Stimulated activated CD4-positive, alpha-beta T cell treated with anti-CD3 and anti-CD28 coated beads, TNF-alpha, amount 100 ng/mL, for 24 hours (primary cell): ENCODE measurements around the gene LRRC28.
"Not testable (repeated sequence)": the region's sequence is repeated elsewhere in the genome, so short reads cannot be mapped to it uniquely, and the experiment has no call there.

Source experiments
- DNase-seq, 3 experiments: peaks; one replicate each; pipeline ENCODE4 v3.0.0-alpha.2; 2020; ENCODE audit warnings: low read depth in 3 of 3

LRRC28 gene

DNA sequence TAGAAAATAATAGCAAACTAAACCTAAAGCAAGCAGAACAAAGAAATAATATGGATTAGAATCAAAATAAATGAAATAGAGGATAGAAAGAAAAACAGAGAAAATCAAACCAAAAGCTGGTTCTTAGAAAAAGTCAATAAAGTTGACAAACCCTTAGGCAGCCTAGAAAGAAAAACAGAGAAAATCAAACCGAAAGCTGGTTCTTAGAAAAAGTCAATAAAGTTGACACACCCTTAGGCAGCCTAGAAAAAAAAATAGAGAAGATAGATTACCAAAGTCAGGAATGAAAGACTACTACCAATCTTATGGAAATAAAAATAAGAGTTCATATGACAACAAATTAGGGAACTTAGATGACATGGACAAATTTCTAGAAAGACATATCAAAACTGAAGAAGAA, 142.4 kb downstream of the LRRC28 start:
- no peak for DNase-seq

DNA sequence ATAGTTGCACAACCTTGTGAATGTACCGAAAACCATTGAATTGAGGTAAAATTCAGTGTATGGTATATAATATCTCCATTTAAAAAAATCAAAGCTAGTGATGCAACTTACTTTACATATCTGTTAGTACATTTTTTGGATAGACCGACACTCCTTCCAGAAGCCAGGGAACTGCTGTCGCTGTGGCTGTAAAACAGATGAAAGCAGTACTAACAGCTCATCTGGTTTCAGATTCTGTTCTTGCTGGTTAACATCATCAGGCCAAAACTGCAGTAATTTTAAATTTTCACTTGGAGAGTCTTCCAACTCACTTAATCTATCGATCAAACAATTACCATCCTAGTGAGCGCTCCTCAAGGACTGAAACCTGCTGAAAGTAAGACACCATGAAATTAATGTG, 145.1 kb downstream of the LRRC28 start:
- no peak for DNase-seq

DNA sequence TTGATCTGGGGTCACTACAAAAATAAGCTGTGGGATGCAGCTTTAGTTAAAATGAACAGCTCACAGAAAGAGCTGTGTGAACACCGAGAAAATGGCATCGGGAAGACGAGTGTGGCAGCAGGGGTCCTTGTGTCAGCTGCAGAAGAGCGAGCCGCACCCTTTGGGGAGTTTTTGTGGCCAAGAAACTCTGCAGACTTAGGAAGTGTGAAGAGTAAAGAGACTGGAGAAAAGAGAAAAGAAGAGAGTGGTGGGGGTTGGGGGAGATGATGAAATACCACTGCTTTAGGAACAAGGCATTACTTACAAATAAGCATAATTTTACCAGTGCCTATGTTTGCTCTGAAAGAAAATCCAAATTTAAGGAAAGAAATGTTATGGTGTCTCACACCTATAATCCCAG, 147.8 kb downstream of the LRRC28 start:
- no peak for DNase-seq

DNA sequence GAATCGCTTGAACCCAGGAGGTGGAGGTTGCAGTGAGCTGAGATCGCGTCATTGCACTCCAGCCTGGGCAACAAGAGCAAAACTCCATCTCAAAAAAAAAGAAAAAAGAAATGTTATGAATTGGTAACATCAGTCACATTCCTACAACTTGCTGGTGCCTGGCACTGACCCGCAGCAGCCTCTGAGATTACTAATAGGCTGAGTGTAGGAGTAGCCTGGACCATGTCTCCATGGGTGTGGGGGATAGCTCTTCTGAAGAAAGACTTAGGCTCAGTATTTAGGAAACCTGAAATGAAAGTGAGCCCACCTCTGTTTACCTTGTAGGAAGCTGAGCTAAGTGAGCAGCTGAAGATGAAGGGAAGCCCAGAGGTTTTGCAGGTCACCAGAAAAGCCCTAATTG, 148.3 kb downstream of the LRRC28 start:
- no peak for DNase-seq

DNA sequence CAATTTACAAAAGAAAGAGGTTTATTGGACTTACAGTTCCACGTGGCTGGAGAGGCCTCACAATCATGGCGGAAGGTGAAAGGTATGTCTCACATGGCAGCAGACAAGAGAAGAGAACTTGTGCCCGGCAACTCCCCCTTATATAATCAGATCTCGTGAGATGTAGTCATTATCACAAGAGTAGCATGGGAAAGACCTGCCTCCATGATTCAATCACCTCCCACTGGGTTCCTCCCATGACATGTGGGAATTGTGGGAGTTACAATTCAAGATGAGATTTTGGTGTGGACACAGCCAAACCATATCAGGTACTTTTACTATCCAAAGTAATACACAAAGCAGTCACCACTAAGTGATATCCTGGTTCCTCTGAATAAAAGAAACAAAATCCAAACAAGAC, 149.9 kb downstream of the LRRC28 start:
- DNase-seq = not testable (repeated sequence)

DNA sequence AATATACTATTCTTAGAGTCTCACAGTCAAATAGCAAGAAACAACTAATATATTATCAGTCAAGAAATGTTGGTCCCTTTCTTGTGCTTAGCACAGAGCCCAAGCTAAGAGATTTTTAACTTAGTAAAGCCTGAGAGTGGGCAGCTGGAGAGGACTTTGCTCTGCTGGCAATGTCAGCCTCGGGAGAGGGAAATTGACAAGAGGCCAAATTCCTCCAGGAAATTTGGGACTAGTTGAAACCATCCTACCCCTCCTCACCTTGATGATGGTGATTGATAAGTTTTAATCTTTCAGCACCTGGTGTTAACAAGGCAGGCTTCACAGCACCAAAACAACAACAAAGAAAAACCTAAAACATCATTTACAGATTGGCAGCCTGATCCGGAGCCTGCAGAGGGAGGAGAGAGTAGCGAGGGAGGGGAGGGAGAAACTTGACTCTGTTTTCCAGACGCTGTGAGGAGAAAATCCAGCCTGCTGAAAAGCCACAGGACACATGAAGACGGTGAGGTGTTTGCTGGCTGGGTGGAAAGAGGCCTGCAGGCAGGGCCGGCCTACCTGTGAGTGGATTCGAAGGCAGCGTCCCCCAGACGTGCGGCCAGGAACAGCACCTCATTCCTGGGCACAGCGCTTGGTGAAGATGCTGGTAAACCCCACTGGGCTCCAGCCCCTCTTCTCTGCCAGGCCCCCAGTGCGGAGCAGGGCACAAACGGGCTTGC, 150.9 kb downstream of the LRRC28 start:
- no peak for DNase-seq

DNA sequence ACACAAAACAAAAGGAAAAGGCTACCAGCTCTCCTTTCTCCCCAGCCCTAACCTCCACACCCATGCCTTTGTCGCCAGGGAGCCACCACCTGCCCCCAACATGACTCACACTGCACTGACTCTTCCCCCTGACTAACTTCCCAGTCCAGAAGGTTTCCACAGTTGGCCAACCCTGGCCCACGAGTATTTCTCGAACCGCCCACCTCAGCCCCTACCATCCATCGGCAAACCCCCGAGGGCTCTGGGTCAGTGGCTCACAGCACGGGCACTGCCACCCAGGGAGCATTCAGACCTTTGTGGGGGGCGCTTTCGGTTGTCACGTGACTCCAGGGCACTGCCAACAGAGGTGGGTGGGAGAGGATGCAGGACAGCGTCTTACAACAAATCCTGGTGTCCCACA, 152.3 kb downstream of the LRRC28 start:
- no peak for DNase-seq

DNA sequence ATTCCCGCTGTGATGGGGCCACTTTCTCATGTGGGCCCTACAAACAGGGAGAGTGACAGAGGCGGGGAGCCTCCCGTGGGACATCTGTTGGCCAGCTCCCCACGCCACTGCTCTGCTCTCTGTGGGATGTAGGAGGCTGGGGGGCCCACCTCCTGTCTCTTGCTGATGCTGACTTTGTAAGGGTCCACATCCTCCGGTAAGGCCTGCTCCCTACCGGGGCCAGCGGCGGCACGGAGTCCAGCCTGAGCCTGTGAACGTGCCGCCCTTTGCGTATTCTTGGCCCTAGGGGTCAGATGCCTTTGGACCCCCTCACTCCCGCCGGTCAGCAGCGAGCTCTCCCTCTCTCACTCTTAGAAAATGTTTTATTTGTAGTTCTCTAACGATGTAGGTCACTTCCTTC, 153.2 kb downstream of the LRRC28 start:
- DNase-seq = no peak

DNA sequence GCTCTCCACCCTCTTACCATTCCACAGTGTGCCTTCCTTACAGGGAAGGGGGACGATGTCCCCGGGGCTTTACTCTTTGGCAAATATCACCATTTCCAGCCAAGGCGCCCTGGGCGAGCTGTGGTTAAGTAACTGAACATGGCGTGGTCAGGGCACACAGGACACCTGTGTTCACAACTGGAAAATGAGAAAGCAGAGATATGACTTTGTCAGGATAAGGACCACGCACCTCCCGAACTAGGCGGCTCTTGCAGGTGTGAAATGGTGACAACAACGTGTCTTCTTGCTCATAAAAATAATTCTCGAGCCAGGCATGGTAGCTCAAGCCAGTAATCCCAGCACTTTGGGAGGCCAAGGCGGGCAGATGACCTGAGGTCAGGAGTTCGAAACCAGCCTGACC, 154.8 kb downstream of the LRRC28 start:
- no peak for DNase-seq

DNA sequence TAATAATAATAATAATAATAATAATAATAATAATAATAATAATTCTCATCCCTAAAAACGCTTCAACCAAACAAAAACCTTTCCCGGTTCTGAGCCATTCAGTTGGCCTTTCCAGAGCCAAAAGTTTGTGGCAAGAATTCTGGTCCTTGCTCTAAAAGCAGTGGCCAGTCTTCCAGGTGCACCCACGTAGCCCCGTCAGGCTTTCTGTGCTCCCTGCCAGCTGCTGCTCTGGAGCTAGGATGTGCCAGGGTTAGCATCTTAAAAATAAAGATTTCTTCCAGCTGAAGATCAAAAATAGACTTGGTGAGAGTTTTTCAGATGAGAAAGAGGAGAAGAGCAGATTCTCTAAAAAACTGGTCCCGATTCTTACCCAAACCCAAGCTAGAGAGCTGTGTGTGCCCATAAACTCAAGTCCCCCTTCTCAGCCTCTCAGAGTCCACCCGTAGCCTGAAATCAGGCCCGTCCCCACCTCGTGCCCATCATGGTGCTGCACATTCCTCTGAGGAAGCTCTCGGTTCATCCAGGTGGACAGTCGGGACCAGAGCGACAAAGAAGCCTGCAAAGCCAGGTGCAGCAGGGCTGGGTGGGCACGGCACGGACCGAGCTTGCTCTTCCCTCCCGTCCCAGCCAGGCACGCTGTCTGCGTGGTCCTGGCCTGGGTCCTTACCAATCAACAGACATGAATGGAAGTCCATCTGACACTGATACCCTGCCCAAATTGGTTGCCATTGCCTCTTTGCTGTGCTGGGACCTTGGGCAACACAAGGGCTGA, 155.6 kb downstream of the LRRC28 start:
- DNase-seq = no peak

DNA sequence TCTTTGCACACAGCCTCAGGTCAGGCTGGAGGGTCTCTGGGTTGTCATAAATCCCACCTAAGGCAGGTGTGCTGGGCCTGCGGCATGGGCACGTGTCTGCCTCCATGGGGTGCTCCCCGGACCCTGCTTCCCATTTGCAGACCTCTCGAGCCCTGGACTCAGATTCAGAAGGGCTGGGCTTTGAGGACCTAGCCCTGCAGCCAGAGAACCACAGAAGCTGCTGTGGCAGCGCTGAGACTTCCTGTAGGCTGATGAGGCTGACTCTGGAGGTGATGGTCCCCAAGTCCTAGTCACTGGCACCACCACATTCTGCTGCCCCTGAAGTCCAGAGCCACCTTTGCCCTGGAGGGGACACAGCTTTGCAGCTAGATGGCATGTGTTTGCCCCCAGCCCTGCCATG, 156.4 kb downstream of the LRRC28 start:
- no peak for DNase-seq

DNA sequence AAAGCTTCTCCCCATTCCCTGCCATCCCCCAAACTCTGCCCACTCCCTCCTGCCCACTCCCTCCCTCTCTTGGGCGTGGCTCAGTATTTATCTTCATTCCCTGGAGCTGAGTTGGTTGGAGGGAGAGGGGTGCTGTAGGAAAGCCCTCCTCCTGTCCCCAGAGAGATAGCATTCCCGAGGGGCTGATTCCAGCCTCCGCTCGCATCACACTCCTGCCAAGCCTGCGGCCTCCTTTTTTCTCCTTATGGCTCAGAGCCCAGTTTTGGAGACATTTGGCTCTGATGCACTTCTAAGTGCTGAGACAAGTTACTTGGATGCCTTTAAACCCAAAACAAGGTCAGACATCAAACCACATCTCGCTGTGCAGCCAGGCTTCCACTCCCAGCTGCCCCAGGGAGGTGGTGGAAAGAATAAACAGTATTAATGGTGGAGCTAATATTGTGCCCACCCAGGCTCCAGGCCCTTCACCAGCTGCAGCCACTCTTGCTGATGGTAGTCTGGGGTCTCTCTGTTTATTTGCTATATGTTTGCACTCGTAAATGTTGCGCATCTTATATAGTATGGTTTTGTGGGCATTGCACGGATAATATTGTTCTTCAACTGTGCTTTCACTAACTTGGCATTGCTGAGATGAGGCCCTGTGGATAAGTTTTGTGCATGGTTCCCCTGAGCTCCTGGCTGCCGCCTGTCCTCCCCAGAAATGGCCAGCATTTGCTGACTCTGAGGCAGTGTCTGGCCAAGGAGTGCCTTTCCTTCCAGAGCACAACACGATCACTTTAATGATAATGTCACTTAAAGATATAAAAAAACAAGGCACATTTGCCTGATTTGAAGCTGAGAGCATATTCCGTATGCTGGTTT, 157.2 kb downstream of the LRRC28 start:
- DNase-seq = no peak

DNA sequence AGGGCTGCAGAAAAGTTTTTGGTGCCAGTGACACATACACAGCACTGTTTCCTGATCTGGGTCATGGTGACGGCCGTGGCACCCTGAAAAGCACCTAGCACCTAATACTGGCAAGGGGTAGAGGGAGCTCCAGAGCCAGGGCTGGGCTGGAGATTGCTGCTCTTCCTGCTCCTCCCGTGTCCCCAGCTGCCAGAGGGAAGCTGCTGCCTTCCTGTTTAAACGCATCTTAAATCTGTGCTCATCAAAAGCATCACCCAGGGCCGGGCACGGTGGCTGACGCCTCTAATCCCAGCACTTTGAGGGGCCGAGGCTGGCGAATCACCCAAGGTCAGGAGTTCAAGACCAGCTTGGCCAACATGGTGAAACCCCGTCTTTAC, 157.8 kb downstream of the LRRC28 start:
- no peak for DNase-seq

DNA sequence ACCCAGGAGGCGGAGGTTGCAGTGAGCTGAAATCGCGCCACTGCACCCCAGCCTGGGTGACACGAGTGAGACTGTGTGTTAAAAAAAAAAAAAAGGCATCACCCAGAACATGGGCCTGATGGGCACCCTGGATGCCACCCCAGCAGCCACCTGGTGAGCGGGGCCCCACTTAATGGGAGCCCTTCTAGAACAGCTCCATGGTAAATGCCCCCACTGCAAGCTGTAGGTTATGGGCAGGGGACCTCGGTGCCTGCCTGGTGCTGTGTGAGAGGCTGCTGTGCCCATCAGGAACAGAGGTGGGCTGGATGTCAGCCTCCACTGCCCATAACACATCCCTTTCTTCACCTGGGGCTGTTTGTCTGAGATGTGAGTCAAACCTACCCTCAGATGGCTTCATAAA, 158.3 kb downstream of the LRRC28 start:
- DNase-seq = no peak

DNA sequence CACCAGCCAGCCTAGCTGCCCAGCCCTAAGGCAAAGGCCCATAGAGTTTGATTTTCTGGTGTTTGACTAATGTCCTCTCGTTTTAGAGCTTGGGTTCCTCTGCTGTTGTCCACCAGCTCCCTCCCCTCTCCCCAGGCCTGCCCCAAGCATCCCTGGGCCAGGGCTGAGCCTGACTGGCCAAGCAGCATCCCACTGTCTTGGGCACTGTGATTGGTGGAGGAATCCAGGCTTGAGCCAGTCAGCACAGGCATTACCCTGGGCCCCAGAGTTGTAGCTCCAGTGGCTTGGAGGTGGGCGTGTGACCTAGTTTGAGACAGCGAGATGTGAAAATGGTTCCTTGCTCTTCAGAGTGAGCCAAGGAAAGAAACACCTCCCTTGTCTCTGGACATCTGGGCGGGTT, 159.2 kb downstream of the LRRC28 start:
- no peak for DNase-seq

DNA sequence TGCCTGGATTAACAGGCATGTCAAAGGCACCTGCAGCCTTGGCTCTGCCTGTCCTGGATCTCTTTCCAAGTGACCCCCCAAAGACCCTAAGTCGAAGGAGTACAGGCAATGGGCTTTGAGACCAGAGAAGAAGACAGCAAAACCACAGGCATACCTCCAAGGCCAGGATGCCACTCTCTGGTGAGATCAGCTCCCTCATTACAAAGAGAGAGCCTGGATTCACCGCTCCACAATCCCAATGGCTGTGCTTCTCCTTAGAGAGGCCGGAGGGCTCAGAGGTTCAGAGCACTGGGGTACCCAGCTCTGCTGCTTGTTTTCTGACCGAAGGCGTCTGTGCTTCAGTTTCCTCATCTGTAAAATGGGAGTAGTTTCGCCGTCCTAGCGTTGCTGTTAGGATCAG, 160.0 kb downstream of the LRRC28 start:
- DNase-seq = no peak

DNA sequence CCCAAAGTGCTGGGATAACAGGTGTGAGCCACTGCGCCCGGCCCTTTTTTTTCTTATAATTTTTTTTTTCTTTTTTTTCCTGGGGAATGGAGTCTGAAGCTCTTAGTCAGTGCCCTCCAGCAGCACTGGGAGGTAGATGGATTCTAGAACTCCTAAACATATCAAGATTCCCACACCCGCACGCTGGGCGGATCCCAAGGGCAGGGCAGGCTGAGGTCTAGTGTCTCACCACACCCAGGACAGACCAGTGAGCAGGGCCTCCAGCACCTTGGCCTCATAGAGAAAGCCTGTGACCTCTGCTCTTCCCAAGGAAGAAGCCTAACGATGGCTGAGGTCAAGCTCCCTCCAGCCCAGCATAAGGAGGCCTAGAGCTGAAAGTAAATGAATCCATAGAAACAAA, 160.8 kb downstream of the LRRC28 start:
- DNase-seq = no peak

DNA sequence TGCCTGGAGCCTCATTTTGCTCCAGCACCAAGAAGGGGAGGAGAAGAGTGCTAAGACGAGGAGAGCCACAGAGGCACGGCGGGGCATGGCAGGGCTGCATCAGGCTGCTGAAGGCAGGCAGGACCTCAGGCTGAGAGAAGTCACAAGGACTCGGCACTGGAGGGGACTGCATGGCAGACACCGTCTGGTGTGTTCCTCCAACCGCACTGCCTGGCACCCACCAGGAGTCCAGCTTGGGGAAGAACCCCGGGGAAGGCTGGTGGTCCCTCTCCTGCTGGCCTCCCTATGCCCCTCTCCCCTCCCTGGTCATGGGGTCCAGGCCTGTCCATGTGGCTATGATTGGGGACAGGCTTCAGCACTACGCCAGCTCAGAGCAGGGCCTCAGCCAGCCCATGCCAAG, 161.3 kb downstream of the LRRC28 start:
- no peak for DNase-seq

DNA sequence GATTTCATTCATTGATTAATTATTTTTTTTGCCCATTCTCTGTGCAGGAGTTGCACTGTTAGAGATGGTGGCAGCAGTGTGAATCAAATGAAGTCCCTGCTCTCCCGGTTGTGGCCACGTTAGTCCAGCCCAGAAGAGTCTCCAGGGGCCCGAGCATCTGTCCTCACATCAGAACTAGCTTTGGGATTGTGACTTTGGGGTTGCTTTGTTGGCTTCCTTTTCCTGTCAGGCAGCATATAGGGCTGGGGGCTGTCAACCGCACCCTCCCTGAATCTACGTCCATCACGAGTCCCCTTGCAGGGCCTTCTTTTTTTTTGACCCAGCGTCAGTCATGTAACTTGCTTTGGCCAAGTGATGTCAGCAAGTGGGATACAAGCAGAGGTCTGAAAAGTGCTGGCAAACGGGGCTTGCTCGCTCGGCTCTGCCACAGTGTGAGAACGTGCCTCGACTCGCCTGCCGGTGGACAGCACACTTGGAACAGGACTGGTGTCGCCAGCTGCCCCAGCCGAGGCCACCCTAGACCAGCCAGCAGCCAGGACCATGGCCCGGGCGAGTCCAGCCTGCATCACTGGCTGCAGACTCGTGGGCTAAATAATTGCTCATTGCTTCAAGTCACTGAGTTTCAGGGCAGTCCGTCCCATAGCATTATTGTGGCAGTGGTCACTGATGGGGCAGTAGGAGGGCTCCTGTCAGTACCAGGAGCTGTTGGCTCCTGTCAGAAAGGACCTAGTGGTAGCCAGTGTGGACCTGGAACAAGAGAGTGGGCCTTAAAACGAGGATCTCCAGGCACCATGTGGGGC, 162.9 kb downstream of the LRRC28 start:
- no peak for DNase-seq

DNA sequence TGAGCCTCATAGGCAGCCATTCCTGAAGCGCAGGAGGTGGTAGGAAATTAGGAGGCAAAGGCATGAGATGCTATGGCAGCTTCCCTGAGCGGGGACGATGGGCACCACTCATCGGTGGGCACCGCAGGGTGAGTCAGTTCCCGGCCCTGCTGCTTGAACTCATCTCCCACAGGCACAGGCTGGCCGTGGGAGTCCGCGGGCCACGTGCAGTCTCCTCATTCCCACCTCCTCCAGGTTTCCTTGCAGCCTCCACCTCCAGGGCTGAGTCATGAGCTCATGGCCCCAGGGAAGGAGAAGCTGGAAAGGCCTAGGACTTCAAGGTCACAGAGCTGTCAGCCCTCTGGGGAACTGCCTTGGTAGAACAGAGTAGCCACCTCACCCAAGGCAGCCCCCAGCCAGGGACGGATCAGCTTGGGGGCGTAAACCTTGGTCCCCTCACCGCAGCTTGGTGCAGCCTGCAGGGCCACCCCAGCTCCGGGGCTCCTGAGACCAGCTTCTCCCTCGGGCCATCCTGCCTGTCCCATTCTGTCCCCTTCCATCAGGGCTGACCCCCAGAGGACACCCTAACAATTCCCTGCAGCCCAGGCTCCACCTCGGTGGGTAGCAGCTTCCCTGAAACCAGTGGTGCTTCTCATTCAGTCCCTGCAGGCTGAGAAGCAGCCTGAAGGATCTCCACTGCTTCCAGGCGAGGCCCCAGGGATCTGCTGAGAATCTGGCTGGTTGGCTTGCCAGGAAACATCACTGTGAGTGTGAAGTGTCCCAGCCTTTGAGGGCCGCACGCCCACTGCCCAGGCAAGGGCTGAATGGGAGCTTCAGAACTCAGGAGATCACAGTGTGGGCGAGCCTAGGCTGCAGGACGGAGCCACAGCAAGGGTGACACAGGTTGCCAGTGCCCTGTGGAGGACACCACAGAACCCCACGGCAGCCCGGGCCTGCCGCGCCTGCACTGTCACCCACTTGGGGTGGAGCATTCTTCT, 163.8 kb downstream of the LRRC28 start:
- DNase-seq = no peak
